GM18505 (cell line): Measurements from ENCODE around the gene GNAI1.
A peak's percentile ranks its signal among the peaks of the same experiment; 100 is the strongest.

ENCODE experiments used
- ATAC-seq: cut with Tn5 transposase; IDR thresholded peaks from one replicate; pipeline ENCODE4 v1.9.1; 2021; ENCODE audit not compliant: unreplicated experiment
- POLR2A ChIP-seq: IDR thresholded peaks from 4 replicates; pipeline ENCODE4 v1.6.1; 2011; ENCODE audit warnings: borderline replicate concordance; ENCODE audit not compliant: insufficient read depth, insufficient read length; ENCODE audit errors: extremely low read depth

Gene GNAI1

DNA sequence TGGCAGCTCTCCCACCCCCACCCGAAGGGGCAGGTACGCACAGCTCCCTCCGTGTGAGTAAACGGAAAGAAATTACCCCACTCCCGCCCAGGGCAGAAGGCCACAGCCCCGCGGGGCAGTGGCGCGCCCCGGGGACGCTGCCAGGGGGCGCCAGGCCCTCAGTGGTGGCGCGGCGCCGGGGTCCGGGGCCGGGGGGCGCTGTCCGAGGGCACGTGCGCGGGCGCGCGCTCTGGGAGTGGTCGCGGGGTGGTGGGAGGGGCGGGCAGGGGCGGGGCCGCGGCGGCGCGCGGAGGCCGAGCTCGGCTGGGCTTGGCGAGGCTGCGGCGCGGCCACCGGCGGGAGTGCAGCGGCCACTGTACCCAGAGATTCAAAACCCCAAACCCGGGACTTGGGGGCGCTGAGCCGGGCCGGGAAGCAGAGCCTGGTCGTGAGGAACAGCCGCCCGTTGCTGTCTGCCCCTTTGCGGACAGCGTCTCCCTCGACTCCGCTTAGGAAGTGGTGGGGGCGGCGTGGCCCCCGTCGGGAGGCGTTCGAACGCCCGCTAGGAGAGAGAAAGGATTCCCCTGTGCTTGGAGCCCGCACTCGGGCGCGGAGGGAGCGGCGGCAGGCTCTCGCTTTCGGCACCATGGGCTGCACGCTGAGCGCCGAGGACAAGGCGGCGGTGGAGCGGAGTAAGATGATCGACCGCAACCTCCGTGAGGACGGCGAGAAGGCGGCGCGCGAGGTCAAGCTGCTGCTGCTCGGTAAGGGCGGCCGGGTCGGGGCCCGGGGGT lies at the start of gene GNAI1:
Gene GNAI1 (plus strand): TSS at position 296 of the 773 bp plus-strand sequence. CDS start 330 bp downstream, at position 626.
- ATAC-seq: peak; percentile 59
- no peak for TF ChIP-seq POLR2A

DNA sequence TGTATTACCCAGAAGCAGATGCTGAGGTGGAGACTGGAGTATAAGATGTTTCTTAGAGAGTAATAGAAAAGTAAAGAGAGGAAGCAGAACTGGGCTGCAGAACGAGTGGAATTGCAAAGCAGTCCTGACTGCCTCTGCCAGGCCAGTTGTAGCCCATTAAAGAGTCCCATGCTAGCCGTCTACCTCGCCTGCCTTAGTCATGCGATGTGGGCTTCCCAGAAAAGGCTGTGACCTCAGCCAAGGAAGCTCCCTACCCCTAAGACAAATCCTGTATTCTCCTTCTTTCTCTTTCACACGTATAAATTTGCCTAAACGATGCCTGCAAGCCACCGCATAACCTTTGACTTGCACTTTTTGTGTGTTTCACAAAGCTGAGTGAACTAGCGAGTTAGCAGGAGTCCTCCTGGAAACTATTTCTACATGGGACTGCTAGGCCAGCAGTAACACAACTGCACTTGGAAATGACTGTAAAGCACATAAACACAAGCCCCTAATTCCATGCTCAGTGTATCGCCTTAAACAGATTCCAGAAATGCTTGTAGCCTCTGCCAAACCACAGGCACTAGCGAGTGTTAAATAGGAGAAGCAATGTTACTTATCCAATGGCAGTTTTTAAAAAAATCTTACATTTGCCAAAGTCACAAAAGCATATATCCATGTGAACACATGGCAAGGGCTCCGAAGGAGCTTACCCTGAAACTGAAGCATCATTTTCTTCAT lies 47.4 kb upstream of the GNAI1 start:
- ATAC-seq: no peak
- no peak for TF ChIP-seq POLR2A

DNA sequence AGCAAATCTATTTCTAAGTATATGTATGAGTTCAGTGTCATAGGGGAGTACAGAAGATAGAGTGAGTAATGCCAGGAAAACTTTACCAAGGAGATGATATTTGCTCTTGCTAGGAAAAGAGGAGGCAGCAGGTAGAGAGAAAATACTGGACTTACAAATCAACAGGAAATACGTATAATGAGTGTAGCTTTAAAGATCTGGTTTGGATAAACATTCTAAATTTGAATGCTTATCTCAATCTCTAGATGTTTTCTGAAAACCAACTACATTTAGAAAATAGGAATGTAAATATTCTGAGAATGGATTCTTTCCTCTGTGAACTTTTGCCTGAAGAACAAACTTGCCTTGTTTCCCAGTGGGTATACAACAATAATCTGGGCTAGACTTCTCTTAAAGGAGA lies 46.9 kb upstream of the GNAI1 start:
- no peak for ATAC-seq
- TF ChIP-seq POLR2A: no peak

DNA sequence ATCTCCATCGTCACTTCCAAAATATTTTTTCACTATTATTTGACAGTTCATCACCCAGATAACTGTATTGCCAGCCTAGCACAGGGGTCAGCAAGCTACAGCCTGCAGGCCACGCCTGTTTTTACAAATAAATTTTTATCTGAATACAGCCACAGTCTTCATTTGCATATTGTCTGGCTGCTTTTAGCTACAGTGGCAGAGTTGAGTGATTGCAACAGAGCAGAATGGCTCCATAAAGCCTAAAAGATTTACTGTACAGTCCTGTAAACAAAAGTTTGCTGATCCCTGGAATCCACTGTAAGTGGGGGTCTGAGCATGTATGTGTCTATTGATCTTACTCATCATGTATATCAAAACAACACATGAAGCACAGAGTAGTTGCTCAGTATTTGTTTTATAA lies 45.9 kb upstream of the GNAI1 start:
- ATAC-seq: no peak
- TF ChIP-seq POLR2A: no peak

DNA sequence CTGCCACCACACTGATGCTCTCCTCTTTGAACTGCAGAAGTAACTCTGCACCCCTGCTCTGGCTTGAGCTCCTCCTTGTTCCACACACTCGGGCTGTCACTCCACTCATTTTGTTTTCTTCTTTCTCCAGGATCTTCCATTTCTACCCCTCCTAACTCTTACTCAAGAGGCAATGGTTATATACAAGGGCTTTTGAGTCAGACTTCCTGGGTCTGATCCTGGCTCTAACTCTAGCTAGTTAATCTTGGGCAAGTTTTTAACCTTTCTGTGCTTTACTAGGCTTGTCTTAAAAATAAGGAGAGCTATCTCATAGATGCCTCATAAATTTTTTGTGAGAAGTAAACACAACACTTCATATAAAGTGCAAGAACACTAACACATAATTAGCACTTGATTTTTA lies 45.3 kb upstream of the GNAI1 start:
- no peak for TF ChIP-seq POLR2A
- no peak for ATAC-seq

DNA sequence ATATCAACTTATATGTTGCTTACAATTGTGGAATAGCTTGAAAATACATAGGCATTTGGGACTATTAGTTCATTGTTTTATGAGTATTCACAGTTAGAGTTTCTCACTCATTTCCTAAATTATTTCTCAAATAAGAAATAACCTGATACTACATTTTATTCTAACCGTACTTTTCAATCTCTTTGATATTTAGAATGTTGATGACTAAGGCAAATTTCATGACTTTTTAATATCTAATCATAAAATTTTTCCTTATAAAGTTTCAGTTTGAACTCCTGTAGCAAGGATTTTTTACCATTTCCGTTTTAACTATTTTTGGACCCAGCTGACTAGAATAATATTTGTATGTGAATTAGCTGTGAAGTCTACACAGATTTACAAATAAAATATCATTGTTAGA lies 41.3 kb upstream of the GNAI1 start:
- TF ChIP-seq POLR2A: no peak
- no peak for ATAC-seq

DNA sequence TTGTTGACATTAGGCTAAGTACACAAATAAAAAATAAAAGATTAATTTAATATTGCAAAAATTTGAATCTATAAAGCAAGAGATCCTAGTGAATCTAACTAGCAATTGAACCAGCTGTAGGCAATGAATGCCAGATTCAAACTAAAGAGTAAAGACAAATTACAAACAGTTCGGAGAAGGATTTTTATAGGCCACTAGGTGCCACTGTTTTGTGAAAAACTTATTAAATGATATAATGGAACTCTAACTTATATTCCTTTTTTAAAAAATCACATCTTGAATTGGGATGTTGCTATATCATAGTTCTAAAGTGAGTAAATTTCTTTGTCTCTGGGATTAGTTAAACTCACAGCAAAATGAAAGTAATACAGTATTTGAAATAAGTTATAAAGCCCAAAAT lies 39.1 kb upstream of the GNAI1 start:
- ATAC-seq: no peak
- no peak for TF ChIP-seq POLR2A

DNA sequence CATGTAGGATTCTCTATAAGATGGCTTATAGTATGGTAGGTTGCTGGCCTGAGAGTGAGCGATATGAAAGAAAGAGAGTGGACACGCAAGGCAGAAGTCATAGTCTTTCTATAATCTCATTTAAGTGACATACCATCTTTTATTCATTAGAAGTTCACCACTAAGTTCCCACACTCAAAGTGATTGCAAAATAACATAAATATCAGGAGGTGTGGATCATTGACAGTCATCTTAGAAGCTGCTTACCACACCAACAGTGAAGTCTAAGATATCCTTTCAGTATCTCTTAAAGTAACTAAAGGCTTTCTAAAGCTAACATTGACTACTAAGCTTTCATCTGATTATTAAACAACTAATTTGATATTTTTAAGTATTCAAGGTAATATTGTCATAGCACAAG lies 36.9 kb upstream of the GNAI1 start:
- TF ChIP-seq POLR2A: no peak
- no peak for ATAC-seq

DNA sequence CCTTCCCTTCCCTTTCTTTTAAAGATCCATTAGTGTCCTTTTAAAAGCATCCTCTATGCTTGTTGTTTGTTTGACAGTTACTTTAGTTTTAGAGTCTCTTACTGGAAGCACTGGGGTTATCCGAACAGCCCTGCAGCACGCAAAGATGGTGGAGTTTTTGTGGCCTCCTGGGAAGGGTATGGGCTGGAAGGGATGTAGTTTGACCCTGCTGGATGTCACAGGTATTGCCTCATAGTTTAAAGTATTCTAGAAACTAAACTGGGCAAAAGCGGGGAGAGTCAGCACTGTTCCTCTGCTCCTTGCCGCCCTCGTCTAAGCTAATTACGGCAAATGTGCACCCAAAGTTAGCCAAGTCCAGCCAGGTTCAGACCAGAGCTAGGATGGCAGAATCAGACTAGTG lies 35.8 kb upstream of the GNAI1 start:
- no peak for TF ChIP-seq POLR2A
- no peak for ATAC-seq

DNA sequence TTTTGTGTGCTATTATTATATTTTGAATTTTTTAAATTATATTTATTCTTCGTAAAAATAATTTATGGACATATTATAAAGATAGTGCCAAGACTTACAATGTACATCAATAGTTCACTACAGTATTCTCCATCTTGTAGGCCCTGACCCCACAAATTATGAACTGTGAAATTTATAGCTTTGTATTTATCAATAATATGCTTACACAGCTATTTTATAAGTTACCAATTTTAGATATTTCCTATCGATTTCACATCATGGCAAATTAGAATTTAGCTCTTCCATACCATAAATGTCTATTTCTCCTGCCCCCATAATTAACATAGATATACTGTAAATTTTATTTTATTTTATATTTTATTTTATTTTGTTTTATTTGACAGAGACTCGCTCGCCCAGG lies 34.4 kb upstream of the GNAI1 start:
- ATAC-seq: no peak
- no peak for TF ChIP-seq POLR2A

DNA sequence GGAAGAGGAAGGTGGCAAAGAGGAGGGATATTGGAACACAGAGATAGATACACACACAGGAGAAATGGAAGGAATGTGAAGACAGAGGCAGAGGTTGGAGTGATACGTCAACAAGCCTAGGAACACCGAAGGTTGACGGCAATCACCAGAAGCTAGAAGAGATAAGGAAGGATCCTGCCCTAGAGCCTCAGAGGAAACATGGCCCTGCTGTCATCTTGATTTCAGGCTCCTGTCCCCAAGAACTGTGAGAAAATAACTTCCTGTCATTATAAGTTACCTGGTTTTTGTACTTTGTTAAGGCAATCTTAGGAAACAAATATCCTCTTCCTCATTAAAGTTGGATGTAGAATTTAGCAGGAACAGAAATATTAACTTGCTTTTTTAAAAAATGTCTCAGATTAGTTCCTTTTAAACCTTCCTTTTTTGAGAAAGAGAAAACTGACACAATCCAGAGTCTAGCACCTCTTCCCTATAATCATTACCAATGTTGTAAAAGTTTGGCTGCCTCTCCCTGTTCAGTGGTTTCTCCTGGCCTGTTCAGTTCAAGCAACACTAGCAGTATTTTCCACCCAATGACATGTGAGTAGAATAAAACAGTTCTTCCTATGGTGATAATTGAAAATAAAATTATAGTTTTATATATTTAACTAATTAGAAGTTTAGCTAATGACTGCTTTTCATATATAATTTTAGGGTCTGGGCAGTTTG lies 28.8 kb upstream of the GNAI1 start:
- TF ChIP-seq POLR2A: no peak
- no peak for ATAC-seq

DNA sequence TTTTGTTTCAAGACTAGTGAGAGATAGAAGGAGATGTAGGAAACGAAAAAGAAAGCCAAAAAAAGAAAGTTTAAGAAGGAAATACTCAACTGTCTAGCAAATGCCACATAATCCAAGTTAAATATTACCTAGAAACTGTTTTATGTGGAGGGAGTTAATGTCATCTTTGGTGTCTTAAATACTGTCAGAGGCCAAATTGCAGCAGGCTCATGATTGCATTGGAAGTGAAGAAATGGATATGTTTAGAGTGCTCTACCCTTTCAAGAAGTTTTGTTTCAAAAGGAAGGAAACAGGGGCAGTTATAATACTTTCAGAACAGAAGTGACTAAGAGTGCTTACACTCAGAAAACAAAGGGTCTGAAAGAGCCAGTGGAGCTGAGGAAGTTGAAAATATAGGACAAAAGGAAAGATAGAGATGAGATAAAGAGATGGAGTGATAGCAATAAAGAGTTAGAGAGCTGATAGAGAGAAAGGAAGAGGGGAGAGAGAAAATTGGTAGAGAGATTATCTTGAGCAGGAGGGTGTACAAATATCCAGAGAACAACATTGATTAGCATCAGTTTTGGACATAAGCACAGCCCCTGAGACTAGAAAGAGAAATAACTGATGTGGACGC lies 28.0 kb upstream of the GNAI1 start:
- no peak for TF ChIP-seq POLR2A
- peak; percentile 55 for ATAC-seq

DNA sequence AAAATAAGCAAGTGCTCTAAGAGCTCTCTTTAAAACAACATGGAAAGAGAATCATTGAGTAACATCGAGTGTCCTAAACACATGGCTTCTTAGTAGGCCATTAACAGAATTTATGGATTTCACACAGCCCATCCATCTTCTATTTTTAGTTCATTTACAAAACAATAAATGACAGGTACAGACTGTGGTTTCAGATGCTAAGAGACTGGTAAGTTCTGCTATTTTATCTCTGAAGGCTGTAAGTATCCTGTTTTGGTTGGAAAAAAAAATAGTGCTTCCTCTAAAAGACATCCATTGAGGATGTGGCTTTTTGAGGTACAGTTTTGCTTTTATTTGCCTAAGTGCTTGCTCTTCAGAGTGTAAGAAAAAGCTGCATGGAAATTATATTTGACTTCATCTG lies 27.4 kb upstream of the GNAI1 start:
- TF ChIP-seq POLR2A: no peak
- no peak for ATAC-seq
